ENCODE results near the gene LAMA3.

- TF ChIP-seq CTCF (IDR thresholded peaks at IDR 0.05 in 8 of 11, conservative IDR thresholded peaks at IDR 0.05 in 3 of 11) = no peak
- no peak for TF ChIP-seq POLR2A (IDR thresholded peaks at IDR 0.05)
- TF ChIP-seq POLR2AphosphoS5 (IDR thresholded peaks at IDR 0.05) = no peak
These were observed 214.7 kb downstream of the LAMA3 start for GRCh38 chr18:23903971-23904370.

Measured in spleen (tissue), 7 donors.